Bronchial epithelial cell (primary cell): ENCODE measurements around the gene PPP1R16B. TPM values are rescaled to one million over a fixed set of nuclear protein-coding genes. Genes with fewer than 3 reads are reported as not detected.
"Not testable (repeated sequence)": the region's sequence is repeated elsewhere in the genome, so short reads cannot be mapped to it uniquely, and the experiment has no call there.

Source experiments
- DNase-seq: peaks from one replicate; pipeline ENCODE4 v3.0.0-alpha.2; 2010; ENCODE audit warnings: low read depth
- FAIRE-seq: peaks from 2 replicates; lab custom pipeline; 2011; peaks lifted over from hg19 to GRCh38; lab: Jason Lieb, UNC
- H3K27me3 ChIP-seq: 2 replicates; pipeline ENCODE4 v1.5.1; 2011; ENCODE audit warnings: low read length; ENCODE audit not compliant: control insufficient read depth, insufficient read depth
- H3K36me3 ChIP-seq: 2 replicates; pipeline ENCODE4 v1.5.1; 2011; ENCODE audit warnings: low read length; ENCODE audit not compliant: control insufficient read depth, insufficient read depth
- H3K4me3 ChIP-seq: 2 replicates; pipeline ENCODE4 v1.5.1; 2011; ENCODE audit warnings: mild to moderate bottlenecking, low read depth, low read length, control low read depth
- CTCF ChIP-seq: IDR thresholded peaks from 2 replicates; pipeline ENCODE4 v1.5.1; 2011; ENCODE audit warnings: mild to moderate bottlenecking, moderate library complexity, low read length, control low read depth, inconsistent platforms; ENCODE audit not compliant: insufficient read depth, severe bottlenecking
- total RNA-seq: library from RNA; depleted of rRNA; stranded (reverse); fragments of >200 nt; gene quantifications from 2 replicates; pipeline ENCODE4 v1.2.1, GENCODE V29; 2014

PPP1R16B gene
- total RNA-seq, 1 donor from 2014 or later, result 0.26 TPM

GRCh38 chr20:38811769-38812168 is 6.3 kb downstream of the PPP1R16B start:
- Histone ChIP-seq H3K27me3 (peaks cover 18% of the 10 kb centered on the region), H3K4me3 (no peak overlapping the region), H3K36me3 (no peaks in the 10 kb centered on the region)
- DNase-seq (no peak), FAIRE-seq (no peak)
- TF ChIP-seq CTCF, result no peak

- Histone ChIP-seq H3K36me3 (no peaks in the 10 kb centered on the region), H3K27me3 (peaks cover 15% of the 10 kb centered on the region), H3K4me3 (no peak overlapping the region)
- TF ChIP-seq CTCF, result no peak
- no peak for FAIRE-seq
- DNase-seq, result no peak
These were observed 6.7 kb downstream of the PPP1R16B start for GRCh38 chr20:38812182-38812581.

- FAIRE-seq (no peak), DNase-seq (no peak)
- no peak for TF ChIP-seq CTCF
- no peaks in the 10 kb centered on the region for H3K36me3 ChIP-seq
- no peak overlapping the region for H3K4me3 ChIP-seq
- peaks cover 8% of the 10 kb centered on the region for H3K27me3 ChIP-seq
These were observed 7.4 kb downstream of the PPP1R16B start for GRCh38 chr20:38812709-38813573.

- FAIRE-seq, H3K36me3 ChIP-seq, H3K4me3 ChIP-seq, DNase-seq, H3K27me3 ChIP-seq: not testable (repeated sequence)
These were observed 8.1 kb downstream of the PPP1R16B start for GRCh38 chr20:38813574-38813962.

GRCh38 chr20:38815446-38815845 is 9.9 kb downstream of the PPP1R16B start:
- no peak for FAIRE-seq
- peaks cover 3% of the 10 kb centered on the region for H3K27me3 ChIP-seq
- TF ChIP-seq CTCF, result no peak
- peak; percentile 15 for DNase-seq
- H3K36me3 ChIP-seq, result no peaks in the 10 kb centered on the region
- H3K4me3 ChIP-seq, result no peak overlapping the region

GRCh38 chr20:38818113-38819065 is 12.9 kb downstream of the PPP1R16B start:
- Histone ChIP-seq H3K27me3 (no peaks in the 10 kb centered on the region), H3K4me3 (no peak overlapping the region), H3K36me3 (no peaks in the 10 kb centered on the region)
- peak; percentile 58 for FAIRE-seq
- DNase-seq, result no peak
- TF ChIP-seq CTCF, result no peak
